GM18861 (cell line): ENCODE measurements around the gene MANSC1.
"Not testable (repeated sequence)": the region's sequence is repeated elsewhere in the genome, so short reads cannot be mapped to it uniquely, and the experiment has no call there.

Experiments
- ATAC-seq: cut with Tn5 transposase; IDR thresholded peaks from one replicate; pipeline ENCODE4 v1.9.1; 2021; ENCODE audit not compliant: unreplicated experiment

Gene MANSC1

DNA sequence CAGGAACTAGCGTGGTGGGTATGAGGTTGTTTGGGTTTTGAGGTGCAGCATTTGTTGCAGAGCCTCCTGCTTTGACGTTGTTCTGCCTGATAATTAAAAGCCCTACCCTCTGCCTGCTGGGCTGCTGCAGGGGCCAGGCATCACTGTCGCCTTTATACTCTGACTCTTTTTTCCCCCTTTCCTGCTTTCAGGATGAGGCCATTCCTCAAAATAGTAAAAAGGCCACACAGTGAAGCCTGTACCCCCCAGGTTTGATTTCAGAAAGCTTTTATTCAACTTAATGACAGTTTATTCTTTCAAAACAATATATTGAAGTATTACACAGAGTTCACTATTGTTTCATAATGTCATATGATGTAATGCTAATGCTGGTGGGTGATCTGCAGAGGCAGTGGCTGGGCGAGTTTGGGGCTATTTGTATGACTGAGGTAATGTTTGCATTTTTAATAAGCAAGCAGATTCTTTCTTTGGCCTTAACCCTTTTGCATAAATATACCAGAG lies 15.9 kb upstream of the MANSC1 start:
- no peak for ATAC-seq

GRCh38 chr12:12365446-12365802 lies 15.4 kb upstream of the MANSC1 start:
- ATAC-seq, result no peak

DNA sequence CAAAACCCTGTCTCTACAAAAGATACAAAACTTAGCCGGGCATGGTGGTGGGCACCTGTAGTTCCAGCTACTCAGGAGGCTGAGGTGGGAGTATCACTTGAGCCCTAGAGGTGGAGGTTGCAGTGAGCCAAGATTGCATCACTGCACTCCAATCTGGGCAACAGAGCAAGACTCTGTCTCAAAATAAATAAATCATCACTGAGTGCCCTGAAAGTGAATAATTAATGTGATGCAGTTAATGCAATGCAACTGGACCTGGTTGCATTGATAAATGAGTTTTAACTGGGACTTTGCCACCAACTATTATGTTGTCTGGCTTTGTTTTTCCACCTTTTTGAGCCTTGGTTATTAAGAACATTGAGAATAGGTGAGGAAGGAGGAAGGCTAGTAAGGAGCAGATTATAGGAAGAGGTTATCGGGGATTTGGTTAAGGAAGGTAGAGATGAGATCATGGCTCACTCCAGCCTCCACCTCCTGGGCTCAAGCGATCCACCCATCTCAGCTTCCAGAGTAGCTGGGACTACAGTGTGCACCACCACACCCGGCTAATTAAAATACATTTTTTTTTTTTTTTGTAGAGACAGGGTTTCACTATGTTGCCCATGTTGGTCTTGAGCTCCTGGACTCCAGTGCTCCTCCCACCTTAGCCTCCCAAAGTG lies 14.9 kb upstream of the MANSC1 start:
- no peak for ATAC-seq

- ATAC-seq, result no peak
Measured at GRCh38 chr12:12358528-12358927, 8.5 kb upstream of the MANSC1 start.

DNA sequence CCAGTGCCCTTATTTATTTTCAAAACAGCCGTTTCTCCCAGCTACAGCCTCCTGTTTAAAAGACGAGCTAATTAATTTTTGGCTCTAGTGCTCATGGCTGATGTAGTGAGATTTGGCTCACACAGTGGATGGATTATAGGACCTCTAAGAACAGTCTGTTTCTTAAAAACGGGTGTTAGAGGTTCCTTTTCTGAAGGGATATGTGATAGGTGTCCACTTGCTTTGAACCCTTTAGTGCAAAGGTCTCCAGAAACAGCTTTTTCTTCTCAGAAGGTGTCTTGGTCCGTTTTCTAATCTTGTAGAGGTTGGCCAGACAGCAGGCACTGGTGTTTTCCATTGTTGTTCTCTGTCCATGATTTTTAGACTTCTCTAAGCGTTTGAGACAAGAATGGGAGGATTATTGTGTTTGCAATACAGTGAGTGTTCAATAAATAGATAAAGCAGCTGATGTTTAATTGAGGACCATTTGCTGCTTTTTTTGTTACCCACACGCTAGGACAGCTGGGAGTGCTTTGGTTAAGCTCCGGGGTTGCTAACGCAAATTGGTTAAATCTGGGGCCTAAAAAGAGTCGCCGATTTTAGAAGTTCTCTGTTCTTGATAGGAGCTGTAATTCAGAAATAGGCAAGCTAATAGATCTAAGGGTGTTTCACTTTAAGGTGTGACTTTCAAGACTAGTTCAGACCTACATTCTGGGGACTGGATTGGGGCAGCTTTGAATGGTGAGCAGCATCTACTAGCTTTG lies 7.8 kb upstream of the MANSC1 start:
- ATAC-seq, result no peak

DNA sequence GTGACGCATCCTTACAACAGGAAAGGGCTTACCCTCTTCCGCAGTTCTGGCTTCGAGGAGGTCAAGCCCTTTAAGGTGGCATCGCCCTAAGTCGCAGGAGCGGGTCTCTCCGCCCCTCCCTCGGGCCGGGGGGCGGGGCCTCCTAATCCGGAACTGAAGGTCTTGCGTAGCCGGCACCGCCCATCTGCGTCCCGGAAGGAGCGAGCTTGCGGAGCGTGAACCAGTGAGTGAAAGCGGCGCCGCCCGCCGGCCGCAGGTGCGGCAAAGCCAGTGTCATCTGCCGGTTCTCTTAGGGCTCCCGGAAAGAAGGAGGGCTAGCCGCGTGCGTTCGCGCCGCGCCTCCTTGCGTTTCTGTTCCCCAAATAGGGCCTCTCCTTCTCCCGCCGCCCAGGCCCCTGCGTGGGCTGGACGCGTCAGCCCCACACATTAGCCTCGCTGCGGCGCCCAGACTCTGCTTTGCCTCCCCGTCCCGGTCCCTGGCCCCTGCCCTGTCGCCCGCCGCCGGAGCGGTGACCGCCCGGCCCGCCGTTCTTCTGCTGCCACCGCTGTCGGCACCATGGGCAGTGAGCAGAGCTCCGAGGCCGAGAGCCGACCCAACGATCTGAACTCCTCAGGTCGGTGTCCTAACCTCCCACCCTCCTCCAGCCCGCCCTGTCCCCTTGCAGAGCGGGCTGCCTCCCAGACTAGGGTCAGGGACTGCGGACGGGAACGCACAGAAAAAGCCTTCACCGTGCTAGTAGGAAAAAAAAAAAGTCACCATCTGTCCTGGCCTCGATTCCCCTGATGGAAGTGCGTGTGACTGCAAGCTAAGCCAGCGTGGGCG lies 7.1 kb upstream of the MANSC1 start, which contains the start of gene BORCS5:
Gene BORCS5, plus strand, starts transcription at position 183 of the 823 bp plus-strand sequence. Its CDS starts 374 bp downstream, at position 557.
- peak; percentile 89 for ATAC-seq

DNA sequence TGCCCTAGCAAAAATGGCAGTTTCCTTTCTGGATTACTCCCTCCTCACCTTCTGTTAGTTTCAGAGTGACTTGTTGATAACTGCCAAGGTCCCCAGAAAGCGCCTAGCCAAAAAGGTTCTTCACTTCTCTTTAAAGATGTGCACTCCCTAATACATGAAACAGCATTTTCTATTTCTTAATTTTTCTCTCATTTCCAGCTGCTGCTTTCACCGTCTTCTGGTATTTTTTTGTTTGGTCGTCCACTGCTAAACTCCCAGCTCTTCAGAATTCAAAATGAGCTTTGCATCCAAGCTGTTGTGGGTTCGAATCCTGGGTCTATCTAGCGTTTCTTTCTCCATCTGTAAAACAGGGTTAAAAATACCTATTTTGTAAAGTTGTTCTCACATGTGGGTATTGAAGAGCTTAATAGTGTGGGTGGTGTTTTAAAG lies 6.4 kb upstream of the MANSC1 start:
- no peak for ATAC-seq

GRCh38 chr12:12353807-12354206 lies 3.8 kb upstream of the MANSC1 start:
- no peak for ATAC-seq

DNA sequence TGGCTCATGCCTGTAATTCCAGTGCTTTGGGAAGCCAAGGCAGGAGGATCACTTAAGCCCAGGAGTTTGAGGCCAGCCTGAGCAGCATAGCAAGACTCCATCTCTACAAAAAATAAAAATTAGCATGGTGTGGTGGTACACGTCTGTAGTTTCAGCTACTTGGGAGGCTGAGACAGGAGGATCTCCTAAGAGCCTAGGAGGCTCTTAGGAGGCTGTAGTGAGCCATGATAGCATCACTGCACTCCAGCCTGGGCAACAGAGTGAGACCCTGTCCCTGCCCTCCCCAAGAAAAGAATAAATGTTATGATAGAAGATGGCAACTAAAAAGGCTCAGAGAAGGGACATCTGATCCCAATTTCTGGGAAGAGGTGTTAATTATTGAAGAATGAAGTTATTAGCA lies 3.2 kb upstream of the MANSC1 start:
- ATAC-seq, result no peak

- ATAC-seq, result not testable (repeated sequence)
Measured at GRCh38 chr12:12351468-12352185, 1.6 kb upstream of the MANSC1 start.

DNA sequence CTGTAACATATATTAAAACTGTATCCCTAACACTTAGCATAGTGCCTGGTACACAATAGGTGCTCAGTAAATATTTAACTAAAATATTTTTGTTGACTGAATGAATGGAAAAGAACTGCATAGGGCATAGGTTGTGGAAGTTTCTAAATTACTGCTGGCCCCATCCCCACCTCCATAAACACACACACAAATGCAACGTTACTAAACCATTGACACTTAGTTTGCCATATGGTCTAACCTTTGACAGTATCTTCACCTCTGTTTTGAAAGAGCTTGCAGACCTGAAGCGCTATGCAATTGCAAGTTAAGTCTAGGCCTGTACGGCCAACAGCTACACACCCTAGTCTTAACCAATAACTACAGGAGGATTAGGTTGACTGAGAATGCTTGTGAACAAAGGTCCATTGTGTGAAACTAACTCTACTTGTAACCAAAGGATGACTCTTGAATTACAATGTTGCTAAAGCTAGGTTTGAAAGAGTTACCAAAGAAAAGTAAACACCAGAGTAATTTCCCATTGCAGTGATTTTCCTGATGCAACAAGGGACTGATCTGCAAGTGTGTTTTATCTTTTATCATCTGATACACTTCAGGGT lies 924 bp upstream of the MANSC1 start:
- ATAC-seq, result no peak

- ATAC-seq, result no peak
Measured at GRCh38 chr12:12338527-12339168, 11.4 kb downstream of the MANSC1 start.

DNA sequence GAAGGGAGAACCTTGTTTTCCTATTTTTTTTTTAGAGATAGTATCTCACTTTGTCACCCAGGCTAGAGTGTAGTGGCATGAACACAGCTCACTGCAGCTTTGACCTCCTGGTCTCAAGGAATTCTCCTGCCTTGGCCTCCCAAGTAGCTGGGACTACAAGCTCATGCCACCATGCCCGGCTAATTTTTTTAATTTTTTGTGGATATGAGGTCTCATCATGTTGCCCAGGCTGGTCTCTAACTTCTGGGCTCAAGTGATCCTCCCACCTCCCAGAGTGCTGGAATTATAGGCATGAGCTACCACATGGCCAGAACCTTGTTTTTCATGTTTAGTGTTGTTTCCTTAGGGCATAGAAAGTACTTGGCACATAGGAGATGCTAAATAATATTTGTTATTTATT lies 13.5 kb downstream of the MANSC1 start:
- no peak for ATAC-seq

DNA sequence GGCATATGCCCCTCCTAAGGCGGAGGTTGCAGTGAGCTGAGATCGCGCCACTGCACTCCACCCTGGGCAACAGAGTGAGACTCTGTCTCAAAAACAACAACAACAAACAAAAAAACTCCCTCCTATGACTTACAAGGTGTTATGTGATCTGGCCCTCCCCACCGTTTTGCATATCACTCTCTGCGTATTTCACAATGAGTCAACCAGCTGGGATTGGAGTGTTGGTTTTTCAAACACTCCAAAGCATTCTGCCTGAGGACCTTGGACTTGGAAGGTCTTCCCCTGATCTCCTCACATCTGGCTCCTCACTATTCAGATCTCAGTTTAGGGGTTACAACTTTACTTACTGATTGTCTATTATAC lies 14.0 kb downstream of the MANSC1 start:
- no peak for ATAC-seq

GRCh38 chr12:12334367-12335040 lies 15.5 kb downstream of the MANSC1 start:
- peak; percentile 58 for ATAC-seq

GRCh38 chr12:12333407-12334366 lies 16.4 kb downstream of the MANSC1 start:
- no peak for ATAC-seq

DNA sequence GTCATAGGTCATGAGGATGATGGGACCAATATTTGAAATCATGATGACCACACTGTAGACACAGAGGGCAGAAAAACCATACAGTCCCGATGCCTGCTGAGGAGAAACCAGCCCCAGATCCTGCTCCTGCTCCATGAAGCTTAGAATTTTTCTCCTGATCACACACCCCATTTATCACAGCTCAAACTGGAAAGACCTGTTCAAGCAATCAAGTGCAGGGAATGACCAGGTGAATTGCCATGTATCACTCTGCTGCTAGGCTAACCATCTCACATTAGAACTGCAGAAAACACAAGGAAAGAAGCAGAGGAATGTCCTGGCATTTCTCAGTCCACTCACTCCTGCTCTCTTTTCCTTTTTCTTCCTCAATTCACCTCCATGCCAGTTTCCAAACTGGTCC lies 18.1 kb downstream of the MANSC1 start:
- no peak for ATAC-seq

GRCh38 chr12:12331244-12331771 lies 18.7 kb downstream of the MANSC1 start:
- no peak for ATAC-seq
